SK-N-SH (cell line): ENCODE measurements around the gene KCNA1. TPM values are rescaled to one million over a fixed set of nuclear protein-coding genes. Genes with fewer than 3 reads are reported as not detected.

Experiments used
- CTCF ChIA-PET: fragments of 300-600, 350-600 bp; formaldehyde crosslinking; extraction: SDS; loops from one replicate; lab custom pipeline; 2021; lab: Yijun Ruan, JAX
- POLR2A ChIA-PET: fragments of 350-600 bp; sonication (Branson Sonifier 250); formaldehyde crosslinking; extraction: SDS; loops from one replicate; lab custom pipeline; 2020; ENCODE audit warnings: antibody characterized with exemption, inconsistent platforms; lab: Yijun Ruan, JAX
- DNase-seq: peaks from one replicate; pipeline ENCODE4 v3.0.0; 2012
- H2AFZ ChIP-seq: fragments of 200-600 bp; sonication (generic); 2 replicates; pipeline ENCODE4 v1.8.1; 2016; ENCODE audit warnings: antibody characterized with exemption, mild to moderate bottlenecking, low read depth
- H3F3A ChIP-seq: fragments of 200-600 bp; sonication (generic); replicated peaks from 2 replicates; pipeline ENCODE3; 2016; ENCODE audit warnings: antibody characterized with exemption, mild to moderate bottlenecking; ENCODE audit not compliant: insufficient read depth
- H3K27ac ChIP-seq, 2 experiments: fragments of 200-500 bp in 1 of 2; fragments of 200-600 bp in 1 of 2; sonication (Bioruptor generic) in 1 of 2; sonication (generic), shearing (Covaris generic) in 1 of 2; 2 replicates each; pipeline versions ENCODE4 v1.5.1 to v1.6.1; 2014 to 2016; ENCODE audit warnings: low read depth in 2 of 2, inconsistent platforms in 1 of 2, low read length in 1 of 2, mild to moderate bottlenecking in 1 of 2, mixed read lengths in 1 of 2
- H3K27me3 ChIP-seq: fragments of 200-600 bp; sonication (generic), shearing (Covaris generic); 2 replicates; pipeline ENCODE4 v1.6.1; 2016; ENCODE audit warnings: mixed run types; ENCODE audit not compliant: insufficient read depth
- H3K36me3 ChIP-seq, 2 experiments: fragments of 200-500 bp in 1 of 2; fragments of 200-600 bp in 1 of 2; sonication (Bioruptor generic) in 1 of 2; sonication (generic) in 1 of 2; replicated peaks in 1 of 2; 2 replicates each; pipeline versions ENCODE3 to v1.5.1; 2014 to 2016; ENCODE audit warnings: low read length in 1 of 2, mild to moderate bottlenecking in 1 of 2; ENCODE audit not compliant: insufficient read depth in 2 of 2, control insufficient read depth in 1 of 2
- H3K4me1 ChIP-seq, 2 experiments: fragments of 200-500 bp in 1 of 2; fragments of 200-600 bp in 1 of 2; sonication (Bioruptor generic) in 1 of 2; sonication (generic), shearing (Covaris generic) in 1 of 2; 2 replicates each; pipeline versions ENCODE4 v1.5.1 to v1.6.1; 2014 to 2016; ENCODE audit warnings: low read depth in 1 of 2, low read length in 1 of 2, mixed run types in 1 of 2; ENCODE audit not compliant: insufficient read depth in 2 of 2, control insufficient read depth in 1 of 2
- H3K4me2 ChIP-seq: fragments of 200-600 bp; sonication (generic), shearing (Covaris generic); 2 replicates; pipeline ENCODE4 v1.6.1; 2017; ENCODE audit warnings: mixed run types
- H3K4me3 ChIP-seq, 2 experiments: fragments of 200-500 bp in 1 of 2; fragments of 200-600 bp in 1 of 2; sonication (Bioruptor generic) in 1 of 2; sonication (generic), shearing (Covaris generic) in 1 of 2; 2 replicates each; pipeline versions ENCODE4 v1.5.1 to v1.8.1; 2014 to 2016; ENCODE audit warnings: low read depth in 2 of 2, inconsistent platforms in 1 of 2, low read length in 1 of 2, mild to moderate bottlenecking in 1 of 2, mixed read lengths in 1 of 2, moderate library complexity in 1 of 2
- H3K79me2 ChIP-seq: fragments of 200-600 bp; sonication (generic); 2 replicates; pipeline ENCODE4 v1.8.1; 2017; ENCODE audit warnings: mild to moderate bottlenecking; ENCODE audit not compliant: insufficient read depth
- H3K9ac ChIP-seq: fragments of 200-600 bp; sonication (generic); 2 replicates; pipeline ENCODE4 v1.6.1; 2017; ENCODE audit warnings: mixed run types
- H3K9me2 ChIP-seq: fragments of 200-600 bp; sonication (generic); 2 replicates; pipeline ENCODE4 v1.6.1; 2017; ENCODE audit warnings: mixed run types
- H3K9me3 ChIP-seq: fragments of 200-600 bp; sonication (generic); 2 replicates; pipeline ENCODE4 v1.6.1; 2017; ENCODE audit warnings: mixed run types, mild to moderate bottlenecking, moderate library complexity
- H4K20me1 ChIP-seq: fragments of 200-600 bp; sonication (generic); 2 replicates; pipeline ENCODE4 v1.6.1; 2017; ENCODE audit warnings: mild to moderate bottlenecking, mixed run types; ENCODE audit not compliant: insufficient read depth
- CTCF ChIP-seq: fragments of 200-600 bp; sonication (generic); IDR thresholded peaks from 2 replicates; pipeline ENCODE4 v1.6.1; 2017; ENCODE audit warnings: antibody characterized with exemption, mild to moderate bottlenecking, moderate library complexity
- EP300 ChIP-seq, 2 experiments: IDR thresholded peaks; 2 replicates each; pipeline versions ENCODE4 v1.4.0 to v1.6.1; 2012; ENCODE audit warnings: borderline replicate concordance in 1 of 2, low read depth in 1 of 2, low read length in 1 of 2
- FOSL2 ChIP-seq: IDR thresholded peaks from 2 replicates; pipeline ENCODE4 v1.4.0; 2012; ENCODE audit warnings: low read depth, mild to moderate bottlenecking, moderate library complexity, borderline replicate concordance
- FOXJ3 ChIP-seq: sonication (generic); formaldehyde crosslinking; IDR thresholded peaks from 2 replicates; pipeline ENCODE4 v1.5.1; 2020; ENCODE audit warnings: mild to moderate bottlenecking, missing genetic modification reagents
- FOXM1 ChIP-seq: IDR thresholded peaks from 2 replicates; pipeline ENCODE4 v1.4.0; 2012; ENCODE audit warnings: low read depth, mild to moderate bottlenecking
- IRF3 ChIP-seq: fragments of 150-350 bp; IDR thresholded peaks from 2 replicates; pipeline ENCODE4 v1.6.1; 2016; ENCODE audit warnings: mild to moderate bottlenecking, low read depth, low read length
- JUND ChIP-seq: IDR thresholded peaks from 2 replicates; pipeline ENCODE4 v1.4.0; 2012
- MEF2A ChIP-seq: IDR thresholded peaks from 2 replicates; pipeline ENCODE4 v1.4.0; 2012; ENCODE audit warnings: low read depth, borderline replicate concordance
- NRF1 ChIP-seq: IDR thresholded peaks from 2 replicates; pipeline ENCODE4 v1.6.1; 2012; ENCODE audit warnings: low read depth, mild to moderate bottlenecking, low read length
- PBX3 ChIP-seq: IDR thresholded peaks from 2 replicates; pipeline ENCODE4; 2012
- POLR2AphosphoS5 ChIP-seq: IDR thresholded peaks from 2 replicates; pipeline ENCODE4 v1.6.1; 2012; ENCODE audit warnings: low read depth, low read length
- RAD21 ChIP-seq: IDR thresholded peaks from 2 replicates; pipeline ENCODE4 v1.6.1; 2012; ENCODE audit warnings: mild to moderate bottlenecking, low read length
- RFX5 ChIP-seq: IDR thresholded peaks from 2 replicates; pipeline ENCODE4 v1.6.1; 2012; ENCODE audit warnings: mild to moderate bottlenecking, improper control_type of control experiment, low read length
- RXRA ChIP-seq: IDR thresholded peaks from 2 replicates; pipeline ENCODE4 v1.4.0; 2012; ENCODE audit warnings: low read depth, mild to moderate bottlenecking, borderline replicate concordance
- SMC3 ChIP-seq: IDR thresholded peaks from 2 replicates; pipeline ENCODE4 v1.6.1; 2012; ENCODE audit warnings: low read depth, low read length, improper control_type of control experiment
- TAF1 ChIP-seq: IDR thresholded peaks from 2 replicates; pipeline ENCODE4 v1.6.1; 2012; ENCODE audit warnings: low read depth, mild to moderate bottlenecking, low read length, moderate library complexity, borderline replicate concordance
- TEAD4 ChIP-seq: IDR thresholded peaks from 2 replicates; pipeline ENCODE4 v1.4.0; 2012; ENCODE audit warnings: mild to moderate bottlenecking, borderline replicate concordance; ENCODE audit not compliant: insufficient read depth
- USF1 ChIP-seq: IDR thresholded peaks from 2 replicates; pipeline ENCODE4 v1.4.0; 2012; ENCODE audit warnings: low read depth, borderline replicate concordance
- YY1 ChIP-seq: IDR thresholded peaks from 2 replicates; pipeline ENCODE4 v1.4.0; 2012; ENCODE audit warnings: low read depth, mild to moderate bottlenecking
- ZBTB33 ChIP-seq: IDR thresholded peaks from 2 replicates; pipeline ENCODE4 v1.4.0; 2012; ENCODE audit warnings: low read depth, borderline replicate concordance
- WGBS: methylation state at CpG from one replicate; pipeline ENCODE4 v1.1.6; 2017; ENCODE audit warnings: low lambda C conversion rate; 5-methylcytosine and 5-hydroxymethylcytosine counted together
- polyA plus RNA-seq, 3 experiments: library from polyadenylated mRNA; depleted of rRNA; stranded (reverse); fragments of >200 nt; gene quantifications; 2 replicates each; pipeline ENCODE4 v1.2.3, GENCODE V29; 2012

The KCNA1 gene
- polyA plus RNA-seq, 1 of the 3 experiments (the other 2 are of a cell fraction) = not detected

GRCh38 chr12:4873947-4874346, 35.8 kb upstream of the KCNA1 start:
- CTCF ChIA-PET = no interaction called here
- no peaks in the 10 kb centered on the region for H3K9me2 ChIP-seq
- no peak overlapping the region for H3K27ac ChIP-seq
- 3% methylated on average over 1 of the region's 1 CpG for WGBS
- no peaks in the 10 kb centered on the region for H3K79me2 ChIP-seq
- no peaks in the 10 kb centered on the region for H4K20me1 ChIP-seq
- H3K4me2 ChIP-seq = no peak overlapping the region
- H3K9ac ChIP-seq = no peak overlapping the region
- H3F3A ChIP-seq = no peaks in the 10 kb centered on the region
- no peak for DNase-seq
- TF ChIP-seq RFX5 = no peak
- no peak for TF ChIP-seq FOXJ3 (CRISPR knock-in tag)
- no peak for TF ChIP-seq EP300 (IDR thresholded peaks at IDR 0.05; ENCODE audit: borderline replicate concordance in 1 of 2, low read depth in 1 of 2, low read length in 1 of 2)
- TF ChIP-seq POLR2AphosphoS5 = no peak
- TF ChIP-seq FOXM1 = no peak
- no peak for TF ChIP-seq RAD21
- no peak for TF ChIP-seq ZBTB33
- no peak for TF ChIP-seq IRF3
- no peak for TF ChIP-seq CTCF
- no peak for TF ChIP-seq PBX3
- no peak for TF ChIP-seq TEAD4
- TF ChIP-seq SMC3 = no peak
- TF ChIP-seq MEF2A = no peak
- TF ChIP-seq FOSL2 = no peak
- no peak for TF ChIP-seq JUND
- TF ChIP-seq NRF1 = no peak
- TF ChIP-seq RXRA = no peak
- TF ChIP-seq TAF1 = no peak
- no peak for TF ChIP-seq YY1
- no peak for TF ChIP-seq USF1
- TF ChIP-seq, all 33 proteins: peak for 0
- 0 out of 2 replicates have a peak, but pooled peaks cover 5% of the 10 kb centered on the region for H3K9me3 ChIP-seq
- H3K36me3 ChIP-seq = no peaks in the 10 kb centered on the region
- no peak overlapping the region for H3K4me3 ChIP-seq
- no peak overlapping the region for H2AFZ ChIP-seq
- POLR2A ChIA-PET = no interaction called here
- H3K27me3 ChIP-seq = peaks cover 40% of the 10 kb centered on the region; the same call in 1 of the 2 replicates
- no peaks in the 10 kb centered on the region for H3K4me1 ChIP-seq
